GM13976 (cell line): ENCODE results near the gene AGAP1.

ENCODE experiments used
- DNase-seq: peaks from one replicate; pipeline ENCODE4 v3.0.0; 2012; ENCODE audit warnings: low spot score
- in situ Hi-C: fragments of 300-500 bp; cut with MboI; formaldehyde crosslinking; loops from one replicate; pipeline ENCODE4 v1.12.0; 2022; ENCODE audit warnings: low sequenced_read_pairs, mixed read lengths, inconsistent platforms; ENCODE audit not compliant: unreplicated experiment
- TF ChIP-seq, protein P1 (sequence below): IDR thresholded peaks from 2 replicates; pipeline ENCODE4 v1.5.1; 2012; ENCODE audit warnings: borderline replicate concordance, mild to moderate bottlenecking; ENCODE audit not compliant: insufficient read depth; ENCODE audit errors: extremely low read depth, missing control alignments, control extremely low read depth

Gene AGAP1

GRCh38 chr2:235917506-235917905 is 423.7 kb downstream of the AGAP1 start:
- TF ChIP-seq, protein P1, sequence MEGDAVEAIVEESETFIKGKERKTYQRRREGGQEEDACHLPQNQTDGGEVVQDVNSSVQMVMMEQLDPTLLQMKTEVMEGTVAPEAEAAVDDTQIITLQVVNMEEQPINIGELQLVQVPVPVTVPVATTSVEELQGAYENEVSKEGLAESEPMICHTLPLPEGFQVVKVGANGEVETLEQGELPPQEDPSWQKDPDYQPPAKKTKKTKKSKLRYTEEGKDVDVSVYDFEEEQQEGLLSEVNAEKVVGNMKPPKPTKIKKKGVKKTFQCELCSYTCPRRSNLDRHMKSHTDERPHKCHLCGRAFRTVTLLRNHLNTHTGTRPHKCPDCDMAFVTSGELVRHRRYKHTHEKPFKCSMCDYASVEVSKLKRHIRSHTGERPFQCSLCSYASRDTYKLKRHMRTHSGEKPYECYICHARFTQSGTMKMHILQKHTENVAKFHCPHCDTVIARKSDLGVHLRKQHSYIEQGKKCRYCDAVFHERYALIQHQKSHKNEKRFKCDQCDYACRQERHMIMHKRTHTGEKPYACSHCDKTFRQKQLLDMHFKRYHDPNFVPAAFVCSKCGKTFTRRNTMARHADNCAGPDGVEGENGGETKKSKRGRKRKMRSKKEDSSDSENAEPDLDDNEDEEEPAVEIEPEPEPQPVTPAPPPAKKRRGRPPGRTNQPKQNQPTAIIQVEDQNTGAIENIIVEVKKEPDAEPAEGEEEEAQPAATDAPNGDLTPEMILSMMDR: no peak
- in situ Hi-C loops: no loop called here
- DNase-seq: no peak

DNA sequence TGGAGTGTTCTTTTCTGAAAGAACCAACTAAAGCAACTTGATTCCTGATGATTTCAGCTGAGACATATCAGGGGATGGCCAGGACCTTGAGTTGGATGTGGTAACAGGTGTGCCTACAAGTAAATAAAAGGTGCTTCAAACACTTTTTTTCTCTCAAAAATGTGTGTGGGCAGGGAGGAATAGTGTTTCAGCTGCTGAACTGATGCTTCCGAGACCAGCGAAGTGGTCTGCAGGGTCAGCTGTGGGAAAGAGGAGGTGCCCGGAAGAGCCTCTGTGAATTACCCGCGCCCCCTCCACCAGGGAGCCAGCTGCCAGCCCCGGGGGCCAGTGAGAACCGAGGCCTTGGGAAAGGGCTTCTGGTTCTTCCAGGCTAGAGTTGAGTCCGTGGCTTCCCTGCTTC is 425.0 kb downstream of the AGAP1 start:
- DNase-seq: no peak
- TF ChIP-seq, protein P1: no peak
- in situ Hi-C loops: no loop called here

DNA sequence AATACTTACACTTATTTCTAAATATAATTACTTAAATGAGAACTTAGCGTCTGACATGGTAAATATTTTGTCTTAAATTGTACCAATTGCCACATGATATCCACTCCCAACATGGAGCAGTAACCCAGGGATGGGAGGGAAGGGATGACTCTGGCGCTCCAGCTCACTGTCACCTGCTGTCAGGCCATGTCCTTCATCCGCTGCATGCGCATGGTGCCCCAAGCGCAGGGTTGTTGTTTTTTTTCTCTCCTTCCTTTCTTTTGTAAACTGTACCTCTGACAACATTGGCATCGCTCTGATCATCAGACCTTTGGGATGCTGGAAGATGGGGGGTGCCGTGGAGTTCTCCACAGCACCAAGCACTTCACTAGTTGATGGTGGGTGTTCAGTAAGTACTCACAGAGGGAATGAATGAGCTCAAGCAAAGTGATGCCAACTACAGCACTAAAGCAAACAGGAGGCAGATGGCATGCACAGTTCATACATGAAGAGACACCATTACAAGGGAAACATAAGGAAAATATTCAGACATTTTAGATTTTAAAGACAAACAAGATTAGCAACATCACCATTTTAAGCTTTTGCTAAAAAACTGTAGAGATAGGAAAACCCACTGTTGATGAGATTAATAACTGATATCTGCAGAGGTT is 426.5 kb downstream of the AGAP1 start:
- in situ Hi-C loops: no loop called here
- DNase-seq: no peak
- TF ChIP-seq, protein P1: no peak

DNA sequence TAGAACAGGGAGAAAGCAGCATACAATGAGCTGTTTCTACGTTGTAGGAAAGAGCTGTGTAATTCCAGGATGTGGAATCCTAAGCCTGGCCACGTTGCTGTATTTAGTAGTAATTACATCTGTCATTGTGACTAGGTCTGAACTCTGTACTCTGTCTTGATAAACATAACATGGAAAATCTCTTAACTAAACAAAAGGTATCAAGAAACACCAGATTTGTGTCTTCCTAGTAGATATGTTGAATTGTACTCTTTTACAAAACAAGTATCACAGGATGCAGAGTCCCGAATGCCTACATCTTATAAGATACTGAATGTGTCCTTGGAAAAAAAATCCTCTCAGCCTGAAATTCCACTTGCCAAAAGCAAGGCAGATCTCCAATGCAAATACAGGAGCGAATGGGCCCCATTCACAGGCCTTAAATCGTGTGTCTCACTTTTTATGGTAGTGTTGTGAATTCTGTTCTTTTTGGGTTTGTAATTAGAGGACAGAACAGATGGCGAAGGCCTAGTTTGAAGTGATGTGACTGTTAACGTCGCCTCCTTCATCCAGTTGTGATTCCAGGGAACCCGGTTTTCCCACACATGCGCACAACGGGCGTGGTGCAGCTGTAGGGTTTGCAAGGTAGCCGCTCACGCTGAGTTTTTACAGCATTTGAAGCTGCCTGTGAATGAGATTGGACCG is 427.8 kb downstream of the AGAP1 start:
- in situ Hi-C loops: no loop called here
- no peak for DNase-seq
- TF ChIP-seq, protein P1: no peak

DNA sequence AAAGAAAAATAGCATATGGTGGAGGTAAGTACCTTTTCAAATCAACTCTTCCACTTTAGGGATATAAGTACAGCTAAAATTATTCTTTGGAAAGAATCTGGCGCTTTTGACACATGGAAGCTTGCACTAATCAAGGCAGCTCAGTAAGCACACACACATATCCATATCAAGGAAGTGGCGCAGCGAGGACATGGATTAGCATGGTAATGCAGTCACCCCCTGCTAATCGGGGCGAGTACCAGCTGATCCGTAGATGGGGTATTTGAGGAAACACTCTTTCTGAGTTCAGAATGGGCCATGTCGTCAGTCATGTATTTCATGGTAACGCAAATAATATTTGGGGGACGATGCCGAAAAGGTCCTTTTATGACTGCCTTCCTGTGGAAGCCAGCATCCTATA is 429.0 kb downstream of the AGAP1 start:
- TF ChIP-seq, protein P1: no peak
- in situ Hi-C loops: no loop called here
- DNase-seq: no peak

DNA sequence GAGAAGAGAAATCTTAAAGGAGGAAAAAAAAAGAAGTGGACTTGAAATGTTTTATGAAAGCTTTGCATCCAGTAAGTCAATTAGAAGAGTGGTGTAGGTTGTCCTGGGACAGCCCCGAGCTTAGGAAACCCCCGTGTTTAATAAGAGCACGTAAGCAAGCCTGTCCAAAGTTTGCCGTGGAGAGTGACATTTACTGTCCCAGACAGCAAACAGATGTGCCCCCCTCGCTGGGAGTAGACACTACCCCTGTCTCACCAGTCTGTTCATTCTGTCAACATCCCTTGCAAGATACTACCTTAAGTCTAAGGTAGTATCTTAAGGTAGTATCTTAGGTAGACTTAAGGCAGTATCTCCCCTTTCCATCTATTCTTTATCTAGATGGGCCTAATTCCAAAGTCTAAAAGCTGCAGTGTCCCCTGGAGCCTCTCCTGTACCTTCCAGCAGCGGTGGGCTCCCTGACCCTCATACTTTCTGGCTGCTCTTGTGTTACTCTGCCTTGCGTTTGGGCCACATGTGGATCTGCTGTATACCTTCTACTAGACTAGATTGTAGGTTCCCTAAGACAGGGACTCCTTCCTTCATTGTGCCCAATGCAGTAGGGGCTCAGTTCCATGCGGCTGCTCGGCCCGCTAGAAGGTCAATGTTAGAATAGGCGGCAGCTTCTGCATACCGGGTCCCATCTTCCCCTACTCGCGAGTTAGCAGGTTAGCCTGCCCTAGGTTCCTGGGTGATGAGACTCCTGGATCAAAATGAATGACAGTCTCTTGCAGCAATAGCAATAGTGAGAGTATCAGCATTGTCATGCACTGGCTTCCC is 430.2 kb downstream of the AGAP1 start:
- in situ Hi-C loops: no loop called here
- TF ChIP-seq, protein P1: no peak
- no peak for DNase-seq
